Erythroblast (primary cell): ENCODE results near the gene ROBO2.

Experiments used
- GATA1 ChIP-seq: IDR thresholded peaks from 2 replicates; pipeline ENCODE4 v1.6.1; 2011; ENCODE audit warnings: low read depth, mild to moderate bottlenecking, control low read depth, low read length, moderate library complexity
- POLR2A ChIP-seq: IDR thresholded peaks from 2 replicates; pipeline ENCODE4 v1.6.1; 2011; ENCODE audit warnings: mild to moderate bottlenecking, low read length

DNA sequence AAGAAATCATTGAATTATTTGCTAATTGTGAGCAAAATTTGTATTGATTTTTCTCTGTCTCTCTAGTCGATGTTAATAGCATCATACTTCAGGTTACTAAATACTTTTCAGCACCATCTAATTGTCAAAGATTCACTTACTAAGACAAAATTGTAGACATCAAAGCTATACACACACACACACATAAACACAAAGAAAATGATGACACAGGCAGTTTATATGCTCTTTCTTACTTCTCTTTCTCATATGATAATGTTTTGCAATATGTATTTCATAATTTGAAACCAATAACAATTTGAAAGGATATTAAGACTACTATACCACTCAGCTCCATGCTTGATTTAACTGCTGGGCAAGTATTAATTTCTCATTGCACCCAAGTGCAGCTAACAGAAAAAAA, 406.2 kb downstream of the ROBO2 start:
- TF ChIP-seq POLR2A (no peak), GATA1 (no peak)
